ENCODE results near the gene ARHGAP12. TPM values are rescaled to one million over a fixed set of nuclear protein-coding genes. Genes with fewer than 3 reads are reported as not detected.

The ARHGAP12 gene
- total RNA-seq, 1 experiment from 2014 or later: 39.5 TPM

GRCh38 chr10:31776159-31776558, 152.5 kb downstream of the ARHGAP12 start:
- no peak for DNase-seq (ENCODE audit: low spot score)
- H3K4me3 Mint-ChIP-seq: no peak overlapping the region
- H3K27me3 Mint-ChIP-seq (ENCODE audit: low read depth): 0 out of 2 replicates have a peak, but pooled peaks cover 4% of the 10 kb centered on the region
- peaks cover 9% of the 10 kb centered on the region for H3K9me3 Mint-ChIP-seq
- ATAC-seq: no peak
- H3K36me3 Mint-ChIP-seq: peaks cover 11% of the 10 kb centered on the region
- H3K4me1 Mint-ChIP-seq: peaks cover 9% of the 10 kb centered on the region
- no peak overlapping the region for H3K27ac Mint-ChIP-seq
- ChIA-PET CTCF (no interaction called here), POLR2A (no interaction called here)
- TF ChIP-seq ZNF317 (CRISPR knock-in tag; IDR thresholded peaks at IDR 0.05; ENCODE audit: borderline replicate concordance, low read depth) (no peak), SOX15 (CRISPR knock-in tag; IDR thresholded peaks at IDR 0.05) (no peak), ATF3 (CRISPR knock-in tag; conservative IDR thresholded peaks at IDR 0.05) (no peak), SP1 (CRISPR knock-in tag; conservative IDR thresholded peaks at IDR 0.05) (no peak), ESRRA (CRISPR knock-in tag; IDR thresholded peaks at IDR 0.05; ENCODE audit: borderline replicate concordance) (no peak), GABPB1 (CRISPR knock-in tag; IDR thresholded peaks at IDR 0.05) (no peak), RORB (CRISPR knock-in tag; IDR thresholded peaks at IDR 0.05) (no peak), ZNF671 (CRISPR knock-in tag; IDR thresholded peaks at IDR 0.05) (no peak), ZNF532 (CRISPR knock-in tag; IDR thresholded peaks at IDR 0.05; ENCODE audit: borderline replicate concordance) (no peak), PRDM15 (CRISPR knock-in tag; IDR thresholded peaks at IDR 0.05) (no peak), ZNF512 (CRISPR knock-in tag; IDR thresholded peaks at IDR 0.05; ENCODE audit: borderline replicate concordance) (no peak), CBFB (CRISPR knock-in tag; IDR thresholded peaks at IDR 0.05; ENCODE audit: low read depth) (no peak)

- peaks cover 9% of the 10 kb centered on the region for H3K9me3 Mint-ChIP-seq
- ChIA-PET CTCF (interaction anchor here (0.9 to 1.9 kb wide), 4 partner anchors 9 to 1023 kb away, joined by 3 to 6 read pairs (median 4); no protein-coding TSS in a partner anchor), POLR2A (no interaction called here)
- 0 out of 2 replicates have a peak, but pooled peaks cover 4% of the 10 kb centered on the region for H3K27me3 Mint-ChIP-seq (ENCODE audit: low read depth)
- H3K36me3 Mint-ChIP-seq: peaks cover 11% of the 10 kb centered on the region
- DNase-seq (ENCODE audit: low spot score) (no peak), ATAC-seq (no peak; the same call in 1 of the 2 replicates)
- H3K4me1 Mint-ChIP-seq: peaks cover 9% of the 10 kb centered on the region
- no peak overlapping the region for H3K27ac Mint-ChIP-seq
- H3K4me3 Mint-ChIP-seq: no peak overlapping the region
- TF ChIP-seq ZNF138 (CRISPR knock-in tag; conservative IDR thresholded peaks at IDR 0.05): no peak
- no peak for TF ChIP-seq ZNF317 (CRISPR knock-in tag; IDR thresholded peaks at IDR 0.05; ENCODE audit: borderline replicate concordance, low read depth)
- no peak for TF ChIP-seq FOXP1 (CRISPR knock-in tag; IDR thresholded peaks at IDR 0.05; ENCODE audit: borderline replicate concordance)
- no peak for TF ChIP-seq ZNF281 (CRISPR knock-in tag; IDR thresholded peaks at IDR 0.05)
- TF ChIP-seq JAZF1 (CRISPR knock-in tag; IDR thresholded peaks at IDR 0.05): no peak
- TF ChIP-seq CTCF (IDR thresholded peaks at IDR 0.05): no peak
- TF ChIP-seq ERG (CRISPR knock-in tag; IDR thresholded peaks at IDR 0.05): no peak
Observed at GRCh38 chr10:31774928-31775650, 153.5 kb downstream of the ARHGAP12 start.
